LNCaP clone FGC (cell line): ENCODE results near the gene KREMEN2.

Experiments
- DNase-seq: peaks from one replicate; pipeline ENCODE4 v3.0.0-alpha.2; 2011; ENCODE audit warnings: low read depth
- H3K4me3 ChIP-seq: 2 replicates; pipeline ENCODE4 v1.5.1; 2011; ENCODE audit warnings: mild to moderate bottlenecking, low read depth, low read length, control low read depth
- CTCF ChIP-seq: IDR thresholded peaks from 2 replicates; pipeline ENCODE4 v1.5.1; 2012; ENCODE audit warnings: mild to moderate bottlenecking; ENCODE audit not compliant: control insufficient read depth, insufficient read depth; ENCODE audit errors: extremely low read depth

Gene KREMEN2

GRCh38 chr16:2980227-2981176 lies 16.4 kb downstream of the KREMEN2 start, which contains the start of gene PKMYT1:
PKMYT1 (minus strand) TSS chr16:2980446; CDS start chr16:2979657, 789 bp downstream.
- TF ChIP-seq CTCF, result no peak
- DNase-seq, result no peak
- H3K4me3 ChIP-seq, result peak within 1 kb of the TSS; percentile 63

- peak overlapping the region; percentile 63 for H3K4me3 ChIP-seq
- no peak for DNase-seq
- TF ChIP-seq CTCF, result no peak
Observed at GRCh38 chr16:2981177-2981898, 17.3 kb downstream of the KREMEN2 start.

GRCh38 chr16:2981899-2982250 lies 17.8 kb downstream of the KREMEN2 start:
- no peak for DNase-seq
- H3K4me3 ChIP-seq, result no peak overlapping the region
- TF ChIP-seq CTCF, result no peak

- TF ChIP-seq CTCF, result no peak
- H3K4me3 ChIP-seq, result no peak overlapping the region
- no peak for DNase-seq
Observed at GRCh38 chr16:2982402-2982801, 18.3 kb downstream of the KREMEN2 start.

GRCh38 chr16:2983706-2984136 lies 19.6 kb downstream of the KREMEN2 start:
- TF ChIP-seq CTCF, result peak; percentile 92
- DNase-seq, result no peak
- H3K4me3 ChIP-seq, result no peak overlapping the region

GRCh38 chr16:2985462-2985861 lies 21.4 kb downstream of the KREMEN2 start:
- DNase-seq, result no peak
- TF ChIP-seq CTCF, result no peak
- H3K4me3 ChIP-seq, result no peak overlapping the region
